Measurements from ENCODE around the gene GSTK1.

GSTK1 gene

GRCh38 chr7:143234533-143234875 lies 28.7 kb upstream of the GSTK1 start:
- no peak overlapping the region for H3K27ac ChIP-seq (ENCODE audit: low read depth, low read length)
- no peak for TF ChIP-seq EZH2phosphoT487 (conservative IDR thresholded peaks at IDR 0.05; ENCODE audit: low read length)

GRCh38 chr7:143235561-143235960 lies 27.7 kb upstream of the GSTK1 start:
- Histone ChIP-seq H3K4me2 (ENCODE audit: low read depth, low read length, poor library complexity, severe bottlenecking) (no peak overlapping the region), H3K27ac (ENCODE audit: low read depth, low read length) (no peak overlapping the region), H3K9me2 (replicated peaks; ENCODE audit: insufficient read depth, low read length) (no peaks in the 10 kb centered on the region), H3K27me3 (ENCODE audit: low read length) (peaks cover 2% of the 10 kb centered on the region; the same call in 1 of the 2 replicates), H3K9ac (ENCODE audit: low read length) (no peak overlapping the region), H3K9me3 (ENCODE audit: insufficient read depth, low read length) (peaks cover 4% of the 10 kb centered on the region; the same call in 1 of the 2 replicates), H3K36me3 (ENCODE audit: low read length) (no peaks in the 10 kb centered on the region), H3K4me3 (ENCODE audit: insufficient read depth, low read length, poor library complexity, severe bottlenecking) (no peak overlapping the region), H3K79me2 (ENCODE audit: insufficient read depth, low read length) (no peaks in the 10 kb centered on the region), H3F3A (ENCODE audit: insufficient read depth) (no peaks in the 10 kb centered on the region), H4K20me1 (ENCODE audit: low read depth, low read length) (no peaks in the 10 kb centered on the region), H2AFZ (ENCODE audit: low read depth, low read length, severe bottlenecking) (no peak overlapping the region)
- no peak for TF ChIP-seq EZH2phosphoT487 (conservative IDR thresholded peaks at IDR 0.05; ENCODE audit: low read length)

More at GRCh38 chr7:143234533-143234875, 28.7 kb upstream of the GSTK1 start:
- no peak overlapping the region for H3K4me2 ChIP-seq (ENCODE audit: low read depth, low read length, poor library complexity, severe bottlenecking)
- peaks cover 4% of the 10 kb centered on the region; the same call in 1 of the 2 replicates for H3K9me3 ChIP-seq (ENCODE audit: insufficient read depth, low read length)
- H2AFZ ChIP-seq (ENCODE audit: low read depth, low read length, severe bottlenecking), result no peak overlapping the region
- H3K4me3 ChIP-seq (ENCODE audit: insufficient read depth, low read length, poor library complexity, severe bottlenecking), result no peak overlapping the region
- no peaks in the 10 kb centered on the region for H3K36me3 ChIP-seq (ENCODE audit: low read length)
- peaks cover 2% of the 10 kb centered on the region; the same call in 1 of the 2 replicates for H3K27me3 ChIP-seq (ENCODE audit: low read length)
- H3K79me2 ChIP-seq (ENCODE audit: insufficient read depth, low read length), result no peaks in the 10 kb centered on the region
- H4K20me1 ChIP-seq (ENCODE audit: low read depth, low read length), result no peaks in the 10 kb centered on the region
- no peaks in the 10 kb centered on the region for H3F3A ChIP-seq (ENCODE audit: insufficient read depth)
- H3K9ac ChIP-seq (ENCODE audit: low read length), result no peak overlapping the region
- no peaks in the 10 kb centered on the region for H3K9me2 ChIP-seq (replicated peaks; ENCODE audit: insufficient read depth, low read length)

GRCh38 chr7:143236408-143236990 lies 26.7 kb upstream of the GSTK1 start:
- Histone ChIP-seq H3K27me3 (ENCODE audit: low read length) (peaks cover 2% of the 10 kb centered on the region; the same call in 1 of the 2 replicates), H3K4me2 (ENCODE audit: low read depth, low read length, poor library complexity, severe bottlenecking) (no peak overlapping the region)
- no peak for TF ChIP-seq EZH2phosphoT487 (conservative IDR thresholded peaks at IDR 0.05; ENCODE audit: low read length)

GRCh38 chr7:143237366-143237765 lies 25.9 kb upstream of the GSTK1 start:
- H3K27ac ChIP-seq (ENCODE audit: low read depth, low read length), result no peak overlapping the region
- peaks cover under 1% of the 10 kb centered on the region; the same call in 1 of the 2 replicates for H3K27me3 ChIP-seq (ENCODE audit: low read length)
- no peak overlapping the region for H3K9ac ChIP-seq (ENCODE audit: low read length)
- no peak overlapping the region for H3K4me2 ChIP-seq (ENCODE audit: low read depth, low read length, poor library complexity, severe bottlenecking)
- peaks cover 4% of the 10 kb centered on the region; the same call in 1 of the 2 replicates for H3K9me3 ChIP-seq (ENCODE audit: insufficient read depth, low read length)
- no peaks in the 10 kb centered on the region for H3K36me3 ChIP-seq (ENCODE audit: low read length)
- H4K20me1 ChIP-seq (ENCODE audit: low read depth, low read length), result no peaks in the 10 kb centered on the region
- H3F3A ChIP-seq (ENCODE audit: insufficient read depth), result no peaks in the 10 kb centered on the region
- H2AFZ ChIP-seq (ENCODE audit: low read depth, low read length, severe bottlenecking), result no peak overlapping the region
- H3K4me3 ChIP-seq (ENCODE audit: insufficient read depth, low read length, poor library complexity, severe bottlenecking), result no peak overlapping the region
- TF ChIP-seq CTCF (IDR thresholded peaks at IDR 0.05; ENCODE audit: insufficient read depth, low read length, poor library complexity, severe bottlenecking) (no peak), EZH2phosphoT487 (conservative IDR thresholded peaks at IDR 0.05; ENCODE audit: low read length) (no peak)
- no peaks in the 10 kb centered on the region for H3K9me2 ChIP-seq (replicated peaks; ENCODE audit: insufficient read depth, low read length)
- no peaks in the 10 kb centered on the region for H3K79me2 ChIP-seq (ENCODE audit: insufficient read depth, low read length)

More at GRCh38 chr7:143236408-143236990, 26.7 kb upstream of the GSTK1 start:
- no peak overlapping the region for H2AFZ ChIP-seq (ENCODE audit: low read depth, low read length, severe bottlenecking)
- H4K20me1 ChIP-seq (ENCODE audit: low read depth, low read length), result no peaks in the 10 kb centered on the region
- no peak overlapping the region for H3K27ac ChIP-seq (ENCODE audit: low read depth, low read length)
- no peak overlapping the region for H3K9ac ChIP-seq (ENCODE audit: low read length)
- H3K9me2 ChIP-seq (replicated peaks; ENCODE audit: insufficient read depth, low read length), result no peaks in the 10 kb centered on the region
- H3K4me3 ChIP-seq (ENCODE audit: insufficient read depth, low read length, poor library complexity, severe bottlenecking), result no peak overlapping the region
- H3K79me2 ChIP-seq (ENCODE audit: insufficient read depth, low read length), result no peaks in the 10 kb centered on the region
- peaks cover 4% of the 10 kb centered on the region; the same call in 1 of the 2 replicates for H3K9me3 ChIP-seq (ENCODE audit: insufficient read depth, low read length)
- H3F3A ChIP-seq (ENCODE audit: insufficient read depth), result no peaks in the 10 kb centered on the region
- H3K36me3 ChIP-seq (ENCODE audit: low read length), result no peaks in the 10 kb centered on the region
